Body of pancreas (tissue), 4 donors: ENCODE data around the gene KIRREL3. TPM values are rescaled to one million over a fixed set of nuclear protein-coding genes. Genes with fewer than 3 reads are reported as not detected.

Experiments used
- ATAC-seq: fragments of 150-250 bp; one replicate; pipeline ENCODE4 v1.9.1; 2016
- DNase-seq, 4 donors: peaks; one replicate each; pipeline ENCODE4 v3.0.0-alpha.2; 2019
- H3K27ac ChIP-seq, 4 donors: fragments of 200-600 bp; sonication (generic); 1 replicate in 3 of 4; 2 replicates in 1 of 4; pipeline versions ENCODE4 v1.5.1 to v1.6.1; 2016 to 2019; ENCODE audit warnings: mild to moderate bottlenecking in 1 of 4, mixed read lengths in 1 of 4, moderate library complexity in 1 of 4
- H3K27me3 ChIP-seq, 2 donors: fragments of 200-600 bp; sonication (generic); one replicate each; pipeline ENCODE4 v1.6.0; 2016; ENCODE audit warnings: mild to moderate bottlenecking in 1 of 2
- H3K36me3 ChIP-seq, 2 donors: fragments of 200-600 bp; sonication (generic); replicated peaks in 1 of 2; 2 replicates each; pipeline ENCODE4 v1.5.1; 2016; ENCODE audit warnings: low read depth in 2 of 2; ENCODE audit not compliant: insufficient read depth in 1 of 2
- H3K4me1 ChIP-seq: fragments of 200-600 bp; sonication (generic); one replicate; pipeline ENCODE4 v1.6.0; 2016
- H3K4me3 ChIP-seq, 2 donors: fragments of 200-600 bp; sonication (generic); 1 replicate in 1 of 2; 2 replicates in 1 of 2; pipeline ENCODE4 v1.5.1; 2016 to 2019
- H3K9me3 ChIP-seq, 3 donors: fragments of 200-600 bp; sonication (generic); 1 replicate in 2 of 3; 2 replicates in 1 of 3; pipeline ENCODE4 v1.5.1; 2016
- POLR2A ChIP-seq, 3 donors: fragments of 450-650 bp; IDR thresholded peaks; one replicate each; pipeline ENCODE4 v1.6.1; 2016; ENCODE audit warnings: antibody characterized with exemption in 3 of 3, mild to moderate bottlenecking in 2 of 3
- WGBS, 2 donors: methylation state at CpG; one replicate each; pipeline ENCODE4 v1.1.5; 2017; 5-methylcytosine and 5-hydroxymethylcytosine counted together
- intact Hi-C: fragments of 100-400 bp; cut with DNase I; formaldehyde crosslinking; loops from one replicate; pipeline ENCODE4 v1.15.1; 2023
- total RNA-seq, 2 donors: library from RNA; depleted of rRNA; stranded (reverse); fragments of >200 nt; gene quantifications; one replicate each; pipeline ENCODE4 v1.1.0, GENCODE V29; 2016
- TF ChIP-seq, protein P1 (sequence below), 7 experiments: fragments of 450-650 bp in 4 of 7; fragments of 200-600 bp in 3 of 7; sonication (generic) in 3 of 7; IDR thresholded peaks; one replicate each; pipeline ENCODE4 v1.5.1; 2016 to 2019; ENCODE audit warnings: antibody characterized with exemption in 7 of 7

KIRREL3 gene
- total RNA-seq, 2 donors from 2014 or later: 0.26 TPM; not detected in 1

DNA sequence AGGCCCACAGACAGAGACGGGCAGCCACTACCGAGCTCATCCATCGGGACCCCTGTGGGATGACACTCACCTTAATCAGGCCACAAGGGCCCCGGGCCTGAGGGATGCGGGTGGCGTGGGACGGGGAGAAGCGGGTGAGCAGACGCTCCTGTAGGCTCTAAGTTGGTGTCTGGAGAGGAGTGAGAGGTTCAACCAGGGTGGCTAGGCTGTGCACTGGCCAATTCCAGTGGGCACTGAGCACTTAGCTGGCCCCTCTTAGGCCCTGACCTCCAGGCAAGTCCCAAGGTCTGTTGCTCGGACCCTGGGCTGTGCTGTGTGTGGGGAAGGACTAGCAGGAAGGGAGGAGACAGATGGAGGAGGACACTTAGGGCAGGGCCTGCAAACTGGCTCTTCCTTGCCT is 505.7 kb downstream of the KIRREL3 start:
- Histone ChIP-seq H3K27me3 (no peaks in the 10 kb centered on the region), H3K4me1 (no peaks in the 10 kb centered on the region), H3K4me3 (no peak overlapping the region), H3K36me3 (no peaks in the 10 kb centered on the region), H3K9me3 (no peaks in the 10 kb centered on the region), H3K27ac (no peak overlapping the region)
- TF ChIP-seq, protein P1, sequence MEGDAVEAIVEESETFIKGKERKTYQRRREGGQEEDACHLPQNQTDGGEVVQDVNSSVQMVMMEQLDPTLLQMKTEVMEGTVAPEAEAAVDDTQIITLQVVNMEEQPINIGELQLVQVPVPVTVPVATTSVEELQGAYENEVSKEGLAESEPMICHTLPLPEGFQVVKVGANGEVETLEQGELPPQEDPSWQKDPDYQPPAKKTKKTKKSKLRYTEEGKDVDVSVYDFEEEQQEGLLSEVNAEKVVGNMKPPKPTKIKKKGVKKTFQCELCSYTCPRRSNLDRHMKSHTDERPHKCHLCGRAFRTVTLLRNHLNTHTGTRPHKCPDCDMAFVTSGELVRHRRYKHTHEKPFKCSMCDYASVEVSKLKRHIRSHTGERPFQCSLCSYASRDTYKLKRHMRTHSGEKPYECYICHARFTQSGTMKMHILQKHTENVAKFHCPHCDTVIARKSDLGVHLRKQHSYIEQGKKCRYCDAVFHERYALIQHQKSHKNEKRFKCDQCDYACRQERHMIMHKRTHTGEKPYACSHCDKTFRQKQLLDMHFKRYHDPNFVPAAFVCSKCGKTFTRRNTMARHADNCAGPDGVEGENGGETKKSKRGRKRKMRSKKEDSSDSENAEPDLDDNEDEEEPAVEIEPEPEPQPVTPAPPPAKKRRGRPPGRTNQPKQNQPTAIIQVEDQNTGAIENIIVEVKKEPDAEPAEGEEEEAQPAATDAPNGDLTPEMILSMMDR (IDR thresholded peaks at IDR 0.05): no peak
- TF ChIP-seq POLR2A (IDR thresholded peaks at IDR 0.05): no peak
- peak in 1 of 4 donors; percentile 1 for DNase-seq
- WGBS, 2 donors: 72 to 75% methylated on average over 10 of the region's 10 CpGs
- ATAC-seq: no peak
- intact Hi-C loops: no loop called here

GRCh38 chr11:126492331-126493082 is 508.1 kb downstream of the KIRREL3 start:
- intact Hi-C loops: no loop called here
- H3K27me3 ChIP-seq: no peaks in the 10 kb centered on the region
- 72 to 76% methylated on average over 12 to 13 of the region's 13 CpGs for WGBS, 2 donors
- no peak overlapping the region for H3K4me3 ChIP-seq
- no peaks in the 10 kb centered on the region for H3K36me3 ChIP-seq
- TF ChIP-seq, protein P1 (IDR thresholded peaks at IDR 0.05): no peak
- no peak for TF ChIP-seq POLR2A (IDR thresholded peaks at IDR 0.05)
- DNase-seq: no peak
- no peak for ATAC-seq
- no peak overlapping the region for H3K27ac ChIP-seq
- no peaks in the 10 kb centered on the region for H3K4me1 ChIP-seq
- no peaks in the 10 kb centered on the region for H3K9me3 ChIP-seq

- WGBS, 2 donors: 65% methylated on average over 13 of the region's 13 CpGs; no CpG with 5 or more reads in 1 of the 2 donors
- intact Hi-C loops: no loop called here
- Histone ChIP-seq H3K4me3 (no peak overlapping the region), H3K27me3 (no peaks in the 10 kb centered on the region), H3K27ac (no peak overlapping the region), H3K36me3 (no peaks in the 10 kb centered on the region), H3K4me1 (no peaks in the 10 kb centered on the region), H3K9me3 (no peaks in the 10 kb centered on the region)
- DNase-seq: no peak
- no peak for ATAC-seq
- TF ChIP-seq, protein P1 (IDR thresholded peaks at IDR 0.05): no peak
- no peak for TF ChIP-seq POLR2A (IDR thresholded peaks at IDR 0.05)
Observed at GRCh38 chr11:126491092-126491491, 509.5 kb downstream of the KIRREL3 start.

DNA sequence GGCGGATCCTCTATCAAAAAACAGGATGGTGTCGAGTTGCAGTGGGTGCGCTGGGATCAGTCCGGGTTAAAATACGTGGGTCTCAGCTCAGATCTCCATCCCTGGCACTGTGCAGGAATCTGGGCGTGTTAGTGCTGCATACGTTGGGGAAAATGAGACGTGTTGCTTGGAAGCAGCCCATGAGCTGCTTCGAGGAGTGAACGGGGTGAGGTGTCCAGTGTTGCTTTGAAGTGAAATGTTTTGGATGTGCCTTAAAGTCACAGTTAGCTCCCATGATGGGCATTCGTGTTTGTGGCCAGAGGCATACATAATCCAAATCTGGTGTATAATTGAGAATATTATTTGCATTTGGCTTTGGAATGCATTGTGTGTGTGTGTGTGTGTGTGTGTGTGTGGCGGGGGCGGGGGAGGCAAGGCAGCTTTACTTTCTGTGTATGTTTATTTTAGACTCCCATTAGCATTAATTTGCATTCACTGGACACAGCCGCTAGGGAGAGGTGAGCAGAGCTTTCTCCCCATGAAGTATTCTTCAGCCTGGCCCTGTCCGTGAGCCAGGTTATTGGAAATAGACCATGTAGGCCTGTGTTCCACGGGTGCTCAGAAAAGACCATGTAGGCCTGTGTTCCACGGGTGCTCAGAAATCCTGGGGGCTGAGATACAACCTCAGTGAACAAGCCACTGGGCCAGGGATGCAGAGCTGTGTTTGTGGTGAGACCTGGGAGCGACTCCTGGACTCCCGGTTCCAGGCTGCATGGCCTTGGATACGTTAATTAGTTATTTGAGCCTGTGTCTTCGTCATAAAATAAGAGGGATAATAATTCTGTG is 510.5 kb downstream of the KIRREL3 start:
- no peak overlapping the region for H3K27ac ChIP-seq
- intact Hi-C loops: no loop called here
- WGBS, 2 donors: 66 to 68% methylated on average over 19 to 21 of the region's 21 CpGs

More for the DNA sequence above, 510.5 kb downstream of the KIRREL3 start:
- Histone ChIP-seq H3K9me3 (no peaks in the 10 kb centered on the region), H3K4me1 (no peaks in the 10 kb centered on the region), H3K36me3 (no peaks in the 10 kb centered on the region), H3K4me3 (no peak overlapping the region), H3K27me3 (no peaks in the 10 kb centered on the region)
- no peak for DNase-seq
- TF ChIP-seq, protein P1 (IDR thresholded peaks at IDR 0.05): no peak
- TF ChIP-seq POLR2A (IDR thresholded peaks at IDR 0.05): no peak
- no peak for ATAC-seq
